NCI-H1694 (cell line): ENCODE data around the gene PPM1N.

Experiments
- DNase-seq: peaks from one replicate; lab custom pipeline; 2025; lab: John Stamatoyannopoulos, UW

Gene PPM1N

DNA sequence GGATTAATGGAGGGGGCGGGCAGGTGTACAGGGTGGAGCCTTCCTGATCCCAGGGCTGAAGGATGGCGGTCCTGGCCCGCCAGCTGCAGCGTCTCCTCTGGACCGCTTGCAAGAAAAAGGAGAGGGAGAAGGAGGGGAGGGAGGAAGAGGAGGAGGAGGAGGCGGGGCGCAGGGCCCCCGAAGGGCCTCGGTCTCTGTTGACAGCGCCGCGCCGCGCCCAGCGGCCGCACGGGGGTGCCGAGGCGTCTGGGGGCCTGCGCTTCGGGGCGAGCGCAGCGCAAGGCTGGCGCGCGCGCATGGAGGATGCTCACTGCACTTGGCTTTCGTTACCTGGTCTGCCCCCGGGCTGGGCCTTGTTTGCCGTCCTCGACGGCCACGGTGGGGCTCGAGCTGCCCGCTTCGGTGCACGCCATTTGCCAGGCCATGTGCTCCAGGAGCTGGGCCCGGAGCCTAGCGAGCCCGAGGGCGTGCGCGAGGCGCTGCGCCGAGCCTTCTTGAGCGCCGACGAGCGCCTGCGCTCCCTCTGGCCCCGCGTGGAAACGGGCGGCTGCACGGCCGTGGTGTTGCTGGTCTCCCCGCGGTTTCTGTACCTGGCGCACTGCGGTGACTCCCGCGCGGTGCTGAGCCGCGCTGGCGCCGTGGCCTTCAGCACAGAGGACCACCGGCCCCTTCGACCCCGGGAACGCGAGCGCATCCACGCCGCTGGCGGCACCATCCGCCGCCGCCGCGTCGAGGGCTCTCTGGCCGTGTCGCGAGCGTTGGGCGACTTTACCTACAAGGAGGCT is at the start of gene PPM1N:
PPM1N (plus strand) TSS at position 33 of the 785 bp plus-strand sequence; CDS start at position 63, 30 bp downstream.
- no peak for DNase-seq

- DNase-seq, result no peak
Observed at GRCh38 chr19:45448887-45449299, 49.4 kb upstream of the PPM1N start.

DNA sequence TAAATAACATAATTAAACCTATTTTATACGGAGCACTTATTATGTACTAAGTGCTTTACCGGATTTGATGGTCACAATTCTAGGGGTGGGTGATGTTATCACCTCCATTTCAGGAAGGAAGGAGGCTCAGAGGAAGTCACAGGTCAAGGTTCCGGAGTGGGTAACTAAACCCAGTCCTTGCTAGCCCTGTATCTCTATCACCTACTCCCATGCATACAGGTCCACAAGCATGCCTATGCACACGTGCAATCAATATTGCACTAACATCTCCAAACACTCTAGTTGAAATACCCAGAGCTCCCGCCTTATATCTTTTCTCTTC is 48.3 kb upstream of the PPM1N start:
- no peak for DNase-seq

DNA sequence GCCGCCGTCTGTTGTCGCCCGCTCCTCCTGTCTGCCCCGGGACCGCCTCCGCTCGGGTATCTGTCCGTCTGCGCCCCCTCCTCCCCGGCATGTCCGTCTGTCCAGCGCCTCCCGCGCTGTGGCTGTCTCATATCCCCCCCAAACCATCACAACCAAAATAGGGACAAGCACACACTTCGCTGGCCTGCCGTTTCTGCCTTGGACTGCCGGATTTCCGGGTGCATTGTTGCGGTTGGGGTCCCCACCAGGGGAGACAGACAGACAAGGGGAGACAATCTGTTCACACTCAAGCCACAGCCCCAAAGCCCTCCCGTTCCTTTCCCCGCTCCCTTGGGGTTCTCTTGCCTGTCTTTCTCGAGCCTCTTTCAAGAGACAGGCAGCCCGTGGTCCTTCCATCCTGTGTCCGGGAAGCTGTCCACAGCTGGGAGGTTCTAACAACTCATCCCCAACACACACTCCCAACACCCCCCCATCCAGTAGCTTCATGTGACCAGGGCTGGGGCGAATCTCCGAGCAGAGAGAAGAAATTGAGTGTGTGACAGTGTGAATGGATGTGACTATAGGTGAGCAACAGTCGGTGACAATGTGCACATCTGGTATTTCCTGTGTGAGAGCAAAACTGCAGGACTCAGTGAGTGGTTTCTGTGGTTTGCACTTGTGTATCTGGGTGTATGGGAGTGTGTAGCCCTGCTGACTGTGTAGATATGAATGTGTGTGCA is 47.0 kb upstream of the PPM1N start:
- DNase-seq, result no peak

DNA sequence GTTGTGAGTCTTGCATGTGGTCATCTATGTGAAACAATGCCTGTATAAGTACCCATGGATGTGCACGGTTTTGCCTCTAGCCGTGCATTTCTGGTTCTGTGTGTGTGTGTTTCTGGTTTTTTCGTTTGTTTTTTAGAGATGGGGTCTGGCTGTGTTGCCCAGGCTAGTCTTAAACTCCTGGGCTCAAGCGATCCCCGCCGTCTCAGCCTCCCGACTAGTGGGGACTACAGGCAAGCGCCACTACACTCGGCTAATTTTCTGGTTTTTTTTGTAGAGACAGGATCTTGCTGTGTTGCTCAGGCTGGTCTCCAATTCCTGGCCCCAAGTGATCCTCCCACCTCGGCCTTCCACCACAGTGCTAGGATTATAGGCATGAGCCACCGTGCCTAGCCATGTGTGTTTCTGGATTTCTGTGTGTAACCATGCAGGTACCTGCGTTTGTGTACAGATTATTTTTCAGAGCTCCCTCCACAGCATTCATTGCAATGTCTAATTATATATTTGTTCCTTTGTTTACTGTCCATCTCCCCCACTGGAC is 46.3 kb upstream of the PPM1N start:
- DNase-seq, result no peak

DNA sequence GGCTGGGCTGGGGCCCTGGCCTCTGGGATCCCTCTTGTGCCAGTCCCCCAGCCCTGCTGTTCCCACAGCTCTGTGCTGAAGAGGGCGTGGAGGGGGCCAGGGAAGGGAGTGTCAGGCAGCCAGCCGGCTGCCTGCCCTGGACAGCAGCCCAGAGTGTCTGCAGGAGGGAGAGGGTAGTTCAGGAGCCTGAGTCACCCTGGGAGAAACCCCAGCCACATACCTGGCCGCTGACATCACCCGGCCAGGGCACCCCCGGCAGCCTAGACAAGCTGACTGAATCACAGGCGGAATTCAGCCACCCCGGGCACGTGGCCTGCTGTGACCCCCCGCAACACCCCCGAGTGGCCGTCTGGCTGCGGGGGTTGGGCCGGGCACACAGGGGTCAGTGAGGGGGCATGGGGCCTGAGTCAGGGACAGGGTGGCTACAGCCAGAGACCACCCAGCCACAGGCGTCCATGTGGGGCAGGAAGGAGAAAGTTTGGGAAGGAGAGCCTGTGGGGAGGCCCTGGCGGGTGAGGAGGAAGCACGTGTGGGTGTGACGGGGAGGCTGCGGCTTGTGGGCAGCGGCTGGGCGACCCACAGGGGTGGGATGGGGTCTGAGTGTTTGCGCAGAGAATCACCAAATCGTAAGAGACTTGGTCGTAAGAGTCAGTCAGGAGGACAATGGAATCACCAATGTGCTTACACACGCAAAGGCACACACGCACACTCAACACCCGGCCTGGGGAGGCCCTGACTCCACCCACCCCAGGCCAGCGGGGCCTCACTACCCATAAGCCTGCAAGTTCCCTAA is 42.3 kb upstream of the PPM1N start:
- DNase-seq, result no peak

DNA sequence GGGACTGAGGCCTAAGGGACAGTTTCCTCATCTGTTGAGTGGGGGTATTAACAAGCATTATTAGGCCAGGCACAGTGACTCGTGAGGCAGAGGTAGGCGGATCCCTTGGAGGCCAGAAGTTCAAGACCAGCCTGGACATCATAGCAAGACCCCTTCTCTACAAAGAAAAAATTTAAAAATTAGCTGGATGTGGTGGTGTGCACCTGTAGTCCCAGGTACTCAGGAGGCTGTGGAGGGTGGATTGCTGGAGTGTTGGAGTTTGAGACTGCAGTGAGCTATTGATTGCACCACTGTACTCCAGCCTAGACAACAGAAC is 41.8 kb upstream of the PPM1N start:
- no peak for DNase-seq

- DNase-seq, result no peak
Observed at GRCh38 chr19:45457776-45458175, 40.5 kb upstream of the PPM1N start.

DNA sequence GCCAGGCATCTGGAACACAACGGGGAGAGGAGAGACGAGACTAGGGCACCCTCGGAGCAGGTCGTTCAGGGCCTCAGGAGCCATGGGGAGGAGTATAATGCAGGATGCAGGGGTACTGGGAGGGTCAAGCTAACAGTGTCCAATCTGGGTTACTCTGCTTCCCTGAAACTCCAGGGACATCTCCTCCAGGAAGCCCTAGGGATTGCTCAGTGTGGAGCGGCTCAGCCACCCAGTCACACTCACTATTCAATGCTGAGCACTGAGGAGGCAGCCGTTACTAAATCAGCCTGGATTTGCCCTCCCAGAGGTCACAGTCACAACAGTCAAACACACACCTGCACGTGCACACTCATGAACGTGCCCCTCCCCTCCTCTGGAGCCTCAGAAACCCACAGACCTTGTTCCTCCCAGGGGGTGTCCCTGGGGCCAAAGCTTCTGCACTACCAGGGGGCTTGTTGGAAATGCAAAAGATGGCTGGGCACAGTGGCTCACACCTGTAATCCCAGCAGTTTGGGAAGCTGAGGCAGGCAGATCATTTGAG is 37.4 kb upstream of the PPM1N start:
- no peak for DNase-seq

GRCh38 chr19:45462174-45462573 is 36.1 kb upstream of the PPM1N start:
- DNase-seq, result no peak

DNA sequence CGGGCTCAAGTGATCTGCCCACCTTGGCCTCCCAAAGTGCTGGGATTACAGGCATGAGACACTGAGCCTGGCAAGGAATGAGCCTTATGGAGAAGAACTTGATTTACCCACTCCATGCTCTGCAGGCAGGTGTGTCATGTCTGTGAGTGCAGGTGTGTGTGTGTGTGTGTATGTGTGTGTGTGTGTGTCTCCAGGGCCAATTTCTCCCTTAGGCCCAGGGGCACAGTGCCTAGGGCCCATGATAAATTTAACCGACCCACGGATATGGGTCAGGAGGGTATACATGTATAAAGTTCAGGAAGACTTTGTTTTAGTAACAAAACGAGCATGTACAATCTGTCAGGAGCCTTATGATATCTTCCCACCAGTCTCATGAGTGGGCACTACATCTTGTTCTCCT is 35.0 kb upstream of the PPM1N start:
- no peak for DNase-seq

GRCh38 chr19:45464274-45464673 is 34.0 kb upstream of the PPM1N start:
- no peak for DNase-seq

DNA sequence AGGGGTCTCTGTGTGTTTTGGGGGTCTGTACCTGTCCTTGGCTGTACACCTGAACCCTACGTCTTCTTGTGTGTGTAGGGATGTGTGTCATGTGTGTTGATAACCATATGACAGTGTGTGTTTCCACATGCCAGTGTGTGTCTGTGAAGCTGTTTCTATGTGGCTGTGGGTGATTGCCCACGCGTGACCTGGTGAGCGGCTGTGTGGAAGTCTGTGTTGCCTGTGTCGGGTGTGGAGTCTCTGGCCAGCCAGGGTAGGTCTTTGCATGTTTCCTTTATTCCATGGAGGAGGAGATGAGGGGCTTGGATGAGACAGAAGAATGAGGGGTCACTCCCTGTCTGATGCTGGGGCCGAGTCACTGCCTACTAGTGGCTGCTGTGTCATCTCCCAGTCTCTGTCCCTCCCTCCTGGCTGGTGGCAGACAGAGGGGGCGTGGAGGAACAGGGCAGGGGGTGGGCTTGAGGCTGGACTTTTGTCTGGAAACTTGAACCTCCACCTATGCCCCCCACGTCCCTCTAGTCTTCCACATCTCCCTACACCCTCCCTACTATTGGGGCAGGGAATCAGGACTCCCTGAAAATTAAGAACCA is 33.3 kb upstream of the PPM1N start:
- DNase-seq, result no peak

GRCh38 chr19:45467115-45467455 is 31.2 kb upstream of the PPM1N start:
- DNase-seq, result no peak

- DNase-seq, result peak; percentile 90
Observed at GRCh38 chr19:45467456-45468158, 30.6 kb upstream of the PPM1N start, which contains the start of gene FOSB. Gene FOSB, plus strand, starts transcription at chr19:45467996. Its CDS starts 591 bp downstream, at chr19:45468587.

- DNase-seq, result no peak
Observed at GRCh38 chr19:45468159-45468651, 30.0 kb upstream of the PPM1N start.

GRCh38 chr19:45468803-45469131 is 29.5 kb upstream of the PPM1N start:
- no peak for DNase-seq

GRCh38 chr19:45469132-45469944 is 28.9 kb upstream of the PPM1N start:
- peak; percentile 82 for DNase-seq

- no peak for DNase-seq
Observed at GRCh38 chr19:45469945-45470761, 28.1 kb upstream of the PPM1N start.

DNA sequence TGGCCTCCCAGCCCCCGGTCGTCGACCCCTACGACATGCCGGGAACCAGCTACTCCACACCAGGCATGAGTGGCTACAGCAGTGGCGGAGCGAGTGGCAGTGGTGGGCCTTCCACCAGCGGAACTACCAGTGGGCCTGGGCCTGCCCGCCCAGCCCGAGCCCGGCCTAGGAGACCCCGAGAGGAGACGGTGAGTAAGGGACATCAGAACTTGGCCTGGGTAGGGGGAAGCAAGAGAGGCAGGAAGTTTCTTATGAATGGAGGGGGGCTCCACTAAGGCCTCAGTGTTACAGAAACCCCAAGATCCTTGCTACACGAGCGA is 27.5 kb upstream of the PPM1N start:
- no peak for DNase-seq
